GM18870 (cell line): Measurements from ENCODE around the gene KDM4C.
"Not testable (repeated sequence)": the region's sequence is repeated elsewhere in the genome, so short reads cannot be mapped to it uniquely, and the experiment has no call there.

Experiments used
- ATAC-seq: cut with Tn5 transposase; IDR thresholded peaks from one replicate; pipeline ENCODE4 v1.9.1; 2021; ENCODE audit warnings: moderate library complexity; ENCODE audit not compliant: unreplicated experiment

KDM4C gene

DNA sequence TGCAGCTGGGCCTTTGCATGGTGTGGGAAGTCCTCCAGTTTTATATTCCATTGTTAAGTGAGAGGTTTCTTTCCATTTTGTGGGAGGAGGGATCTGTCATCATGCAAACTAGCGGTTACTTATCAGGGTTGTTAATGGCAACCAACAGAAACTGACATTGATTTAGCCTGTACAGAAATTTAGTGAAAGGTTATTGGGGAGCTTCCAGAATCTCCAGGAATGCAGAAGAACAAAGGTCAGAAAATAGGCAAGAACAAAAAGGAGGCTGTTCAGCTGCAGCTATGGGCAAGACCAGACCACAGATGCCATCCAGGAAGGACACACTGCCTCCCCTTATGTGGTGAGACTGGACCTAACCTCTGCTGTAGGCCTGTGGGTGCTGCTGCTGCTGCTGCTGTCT, 395.8 kb downstream of the KDM4C start:
- ATAC-seq, result no peak

DNA sequence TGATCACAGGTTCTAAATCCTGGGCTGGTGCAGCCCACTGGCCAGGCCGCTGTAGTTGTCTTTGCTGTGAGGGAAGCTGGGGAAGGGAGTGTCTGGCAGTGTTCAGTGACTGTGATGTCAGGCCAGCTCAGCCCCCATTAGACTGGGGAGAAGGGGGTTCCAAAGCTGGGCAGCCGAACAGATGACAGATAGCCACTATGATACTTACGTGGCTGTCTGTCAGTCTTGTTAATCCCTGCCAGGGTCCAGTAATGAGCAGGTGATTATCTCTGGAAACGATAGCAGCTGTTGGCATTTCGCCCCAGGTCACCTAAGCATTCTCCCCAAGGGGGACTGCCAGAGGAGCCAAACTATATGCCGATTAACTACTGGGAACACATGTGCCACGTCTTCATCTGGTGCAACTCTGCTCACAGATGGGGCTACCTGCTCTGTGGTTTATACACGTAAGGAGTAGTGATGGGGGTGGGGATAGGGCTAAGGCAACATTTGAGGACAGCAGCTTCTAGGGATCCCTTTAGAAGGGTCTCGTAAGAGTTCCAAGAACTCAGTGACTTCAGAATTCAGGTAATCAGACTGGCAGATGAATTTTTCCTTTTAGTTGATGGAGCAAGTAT, 396.3 kb downstream of the KDM4C start:
- no peak for ATAC-seq

DNA sequence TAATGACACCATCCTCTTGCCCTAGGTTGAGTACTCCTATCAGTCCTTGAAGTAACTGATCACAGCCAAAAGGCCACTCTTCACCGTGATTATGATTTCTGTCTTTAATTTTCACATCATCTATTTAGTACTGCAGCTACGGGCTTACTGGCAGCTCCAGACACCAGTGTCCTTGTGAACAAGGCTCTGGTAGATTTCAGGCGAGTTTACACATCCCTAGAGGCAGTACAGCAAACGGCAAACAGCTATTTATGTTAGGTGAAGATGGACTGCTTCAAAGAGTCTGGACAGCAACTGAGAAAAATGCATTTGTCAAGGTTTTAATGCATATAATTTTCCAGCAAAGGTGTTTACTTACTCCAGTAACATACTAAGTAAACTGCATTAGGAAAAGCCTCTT, 396.9 kb downstream of the KDM4C start:
- ATAC-seq, result no peak

DNA sequence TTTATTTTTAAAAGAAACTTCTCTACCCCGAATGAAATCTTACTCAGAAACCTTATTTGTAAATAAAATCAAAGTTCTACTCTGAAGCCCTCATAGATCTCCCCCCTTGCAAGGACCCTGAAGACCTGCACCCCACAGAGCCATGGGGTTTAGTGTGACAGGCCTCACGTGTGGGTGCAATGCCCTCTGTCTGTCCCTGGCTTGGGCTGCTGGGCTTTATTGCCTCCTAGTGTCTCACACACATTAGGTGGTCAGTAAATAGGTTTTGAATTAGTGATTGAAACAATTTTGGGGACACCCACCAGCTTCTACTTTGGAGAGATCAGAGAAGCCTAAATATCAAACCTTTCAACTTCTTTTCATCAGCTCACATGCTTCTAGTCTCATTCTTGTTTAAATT, 403.7 kb downstream of the KDM4C start:
- no peak for ATAC-seq

DNA sequence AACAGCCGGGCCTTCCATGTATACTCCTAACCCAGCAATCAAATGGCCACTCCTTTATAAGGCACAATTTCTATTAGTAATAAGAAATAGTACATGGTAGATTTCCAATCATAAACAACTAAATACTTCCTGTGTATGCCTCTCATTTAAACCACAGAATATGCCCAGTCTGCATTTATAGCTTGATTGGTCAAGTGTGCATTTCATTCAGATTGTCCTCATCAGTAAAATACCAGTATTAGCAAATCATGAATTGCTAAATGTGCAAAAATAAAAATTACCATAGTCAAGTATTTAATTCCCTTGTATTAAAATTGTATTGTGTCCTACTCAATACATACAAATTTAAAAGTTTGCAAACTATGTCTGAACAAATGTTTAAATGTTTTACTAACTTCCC, 406.2 kb downstream of the KDM4C start:
- ATAC-seq, result no peak

DNA sequence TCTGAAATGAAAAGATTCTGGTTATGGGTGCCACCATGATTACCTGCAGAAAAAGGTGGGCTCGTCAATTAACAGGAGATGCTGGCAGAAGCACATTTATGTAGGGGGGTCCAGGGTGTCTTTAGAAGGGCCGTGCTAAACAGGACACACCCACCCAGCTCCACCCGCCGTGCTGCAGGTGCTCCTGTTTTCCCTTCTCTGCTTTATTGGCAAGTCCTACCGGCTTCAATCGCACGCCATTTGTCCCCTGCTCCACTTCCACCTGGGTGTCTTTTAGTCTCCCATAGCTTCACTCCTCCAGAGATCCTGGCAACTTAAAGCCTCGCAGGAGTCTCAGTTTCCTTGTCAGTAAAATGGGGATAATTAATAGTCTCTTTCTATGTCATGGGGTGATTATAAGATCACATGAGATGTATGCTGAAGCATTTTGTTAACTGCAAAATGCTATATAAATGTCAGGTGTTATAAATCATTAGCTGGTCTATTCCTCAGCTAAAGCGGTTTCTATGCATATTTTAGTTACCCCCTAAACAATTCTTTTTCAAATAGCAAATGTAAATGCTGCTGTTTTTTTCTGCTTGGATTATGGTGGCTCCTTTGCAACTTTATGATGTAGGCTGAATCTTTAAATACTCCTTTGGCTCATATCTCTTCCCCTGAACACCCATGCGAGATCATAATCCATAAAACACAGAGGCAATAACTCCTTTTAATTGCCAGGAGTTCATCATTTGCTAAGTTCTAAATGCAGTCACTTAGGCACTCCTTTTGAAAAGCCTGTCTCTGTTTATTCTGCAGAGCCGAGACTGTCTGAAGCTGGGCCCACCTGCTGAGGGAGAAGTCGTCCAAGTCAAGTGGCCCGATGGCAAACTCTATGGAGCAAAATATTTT, 406.9 kb downstream of the KDM4C start:
- ATAC-seq, result no peak

DNA sequence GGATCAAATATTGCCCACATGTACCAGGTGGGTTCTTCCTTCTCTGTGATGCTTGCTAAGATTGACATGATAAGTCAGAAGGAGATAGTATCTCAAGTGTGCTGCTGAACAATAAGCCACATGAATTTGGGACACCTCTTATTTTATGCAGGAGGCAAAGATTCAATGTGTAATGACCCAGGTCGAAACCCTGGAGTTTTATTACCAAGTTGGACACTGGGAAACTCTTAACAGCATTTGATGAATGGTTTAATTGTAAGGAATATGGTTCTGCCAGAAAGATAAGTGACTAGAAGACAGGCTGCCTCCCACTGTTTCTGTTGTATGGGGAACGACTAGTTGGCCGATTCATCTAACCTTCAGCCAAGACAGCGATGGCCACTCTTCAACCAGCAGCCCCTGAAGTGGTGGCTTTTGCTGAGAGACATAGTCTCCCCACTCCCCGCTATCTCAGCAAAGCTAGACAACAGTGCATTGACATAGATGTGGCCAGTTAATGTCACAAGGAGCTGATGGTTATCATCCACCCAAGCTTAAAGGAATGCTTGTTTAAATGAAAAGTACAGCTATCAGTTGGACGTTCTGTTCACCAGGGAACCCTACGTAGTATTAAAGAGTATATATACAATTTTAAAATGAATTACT, 407.7 kb downstream of the KDM4C start:
- no peak for ATAC-seq

DNA sequence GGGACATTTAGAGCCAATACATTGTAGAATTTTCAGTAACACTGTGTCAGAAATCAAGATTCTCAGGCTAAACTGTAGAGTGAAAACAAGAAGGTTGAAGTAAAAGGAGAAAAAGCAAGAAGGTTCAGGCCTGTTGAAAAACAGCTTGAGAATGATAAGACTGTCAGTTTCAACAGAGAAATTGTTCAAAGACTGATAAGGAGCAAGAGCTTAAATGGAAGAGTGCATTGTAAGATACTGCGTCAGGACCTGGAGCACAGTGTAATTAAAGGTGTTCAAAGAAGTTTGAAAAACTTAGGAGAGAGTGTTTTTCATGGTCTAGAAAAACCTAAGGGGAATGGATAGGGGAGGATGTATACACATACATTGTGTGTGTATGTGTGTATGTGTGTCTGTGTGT, 408.3 kb downstream of the KDM4C start:
- ATAC-seq, result no peak

DNA sequence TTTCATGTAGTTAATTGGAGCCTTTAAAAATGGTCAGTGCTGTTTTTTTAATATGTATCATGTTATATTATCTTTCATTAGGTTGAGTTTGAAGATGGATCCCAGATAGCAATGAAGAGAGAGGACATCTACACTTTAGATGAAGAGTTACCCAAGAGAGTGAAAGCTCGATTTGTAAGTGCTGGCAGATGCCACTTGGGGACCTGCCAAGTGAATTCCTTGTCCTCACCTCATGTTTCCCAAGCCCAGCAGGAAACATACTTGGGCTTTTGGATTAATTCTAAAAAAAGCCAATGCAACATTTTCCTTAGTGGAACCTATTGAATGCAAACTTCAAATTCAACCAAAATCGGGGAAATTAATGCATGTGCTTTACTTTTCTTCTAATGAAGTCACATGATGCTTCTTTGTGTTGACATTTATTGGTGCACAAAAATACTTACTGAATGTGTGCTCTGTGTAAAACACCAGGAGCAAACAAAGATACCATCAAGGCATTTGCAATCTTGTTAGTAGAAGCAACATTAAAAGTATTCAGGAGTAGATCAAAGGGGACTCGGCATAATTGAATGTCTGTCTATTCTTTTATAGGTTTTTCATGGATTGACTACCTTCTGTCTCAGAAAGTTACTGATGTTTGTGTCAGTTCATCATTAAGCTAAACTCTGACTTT, 412.1 kb downstream of the KDM4C start:
- no peak for ATAC-seq

DNA sequence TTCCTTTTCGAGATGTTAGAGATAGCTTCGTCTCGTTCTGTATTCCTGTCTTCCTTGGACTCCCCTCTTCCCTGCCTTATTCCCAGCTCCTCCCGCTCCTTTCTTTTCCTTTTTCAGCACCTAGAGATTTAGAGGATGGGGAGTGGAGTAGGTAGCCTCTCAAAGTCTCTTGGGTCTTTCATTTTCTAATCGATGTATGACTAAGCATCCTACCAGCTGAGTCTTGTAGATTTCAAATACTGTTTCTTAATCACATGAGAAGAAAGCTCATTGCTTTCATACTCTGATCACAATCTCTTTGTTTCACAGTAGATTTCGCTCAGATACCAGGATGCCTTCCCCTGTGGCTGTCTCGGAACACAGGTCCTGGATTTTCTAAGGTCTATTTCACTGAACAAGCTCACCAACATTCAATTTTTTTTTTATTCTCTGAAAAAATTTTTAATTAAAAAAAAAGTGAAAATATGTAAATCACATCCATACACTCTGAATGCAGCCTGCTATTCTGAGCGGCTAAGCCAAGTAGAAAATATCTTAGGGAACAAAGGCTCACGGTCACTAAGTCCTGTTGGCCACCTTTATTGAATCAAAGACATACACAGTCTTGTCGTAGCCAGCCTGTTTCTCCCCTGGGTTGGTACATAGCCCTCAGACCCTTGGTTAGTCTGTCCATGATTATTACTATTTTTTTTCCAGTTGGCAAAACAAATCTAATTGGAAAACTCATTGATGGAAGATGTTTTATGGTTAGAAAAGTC, 413.8 kb downstream of the KDM4C start:
- no peak for ATAC-seq

DNA sequence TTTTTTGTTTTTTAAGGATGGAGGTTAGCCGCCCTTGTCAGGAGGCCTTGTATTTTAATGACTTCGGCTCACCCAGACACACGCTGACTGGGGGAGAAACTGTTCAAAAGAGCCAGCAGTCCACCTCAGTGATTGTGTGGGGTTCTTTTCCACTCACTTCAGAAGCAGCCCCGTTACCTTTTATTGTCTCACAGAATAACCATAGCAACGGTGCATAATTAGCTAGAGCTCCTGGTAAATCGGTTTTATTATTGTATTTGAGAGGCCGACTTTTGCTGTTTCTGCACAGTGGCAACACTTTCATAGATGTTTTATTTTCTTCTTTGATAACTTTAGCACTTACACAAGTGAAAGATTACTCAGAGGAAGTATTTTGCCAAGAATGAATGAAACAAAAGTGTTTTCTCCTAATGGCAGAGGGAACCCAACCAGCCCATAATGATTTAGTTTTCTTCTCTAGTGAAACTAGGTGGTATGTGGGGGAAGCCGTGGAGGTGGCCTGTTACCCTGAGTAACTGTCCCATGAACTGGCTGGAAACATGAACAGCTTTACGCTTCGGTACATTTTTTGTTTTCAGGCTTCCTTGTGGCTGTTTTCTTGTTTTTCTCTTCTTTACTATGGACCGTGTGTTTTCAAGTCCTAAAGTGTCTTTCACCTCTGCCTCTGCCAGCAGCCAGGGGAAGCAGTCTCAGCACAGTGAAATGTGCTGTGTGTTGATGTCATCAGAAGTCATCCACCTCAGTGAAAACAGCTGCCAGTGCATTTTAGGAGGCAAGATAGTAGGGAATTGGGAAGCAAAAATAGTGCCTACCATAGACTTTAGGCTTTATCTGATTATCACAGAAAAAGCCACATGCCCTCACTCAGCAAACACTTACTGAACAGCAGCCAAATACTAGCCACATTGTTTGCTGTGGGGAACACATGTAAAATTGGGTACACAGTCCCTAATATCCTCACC, 414.7 kb downstream of the KDM4C start:
- ATAC-seq, result no peak

DNA sequence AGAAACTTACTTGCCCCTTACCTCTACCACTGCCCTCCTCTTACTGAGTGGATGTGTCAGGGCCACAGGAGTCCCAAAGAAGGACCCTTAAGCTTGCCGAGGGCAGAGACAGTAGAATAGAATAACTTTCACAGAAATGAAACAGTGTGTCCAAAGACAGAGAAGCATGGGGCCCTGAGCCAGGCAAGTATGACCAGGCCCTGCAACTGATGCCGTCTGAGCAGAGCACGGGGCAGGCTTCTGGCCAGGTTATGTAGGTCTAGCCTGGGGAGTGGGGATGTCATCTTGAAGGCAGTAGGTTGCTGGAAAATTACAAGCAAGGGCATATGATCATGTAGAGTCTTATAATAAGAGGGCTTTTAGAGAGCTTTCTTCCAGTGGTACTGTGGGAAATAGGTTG, 415.4 kb downstream of the KDM4C start:
- no peak for ATAC-seq

DNA sequence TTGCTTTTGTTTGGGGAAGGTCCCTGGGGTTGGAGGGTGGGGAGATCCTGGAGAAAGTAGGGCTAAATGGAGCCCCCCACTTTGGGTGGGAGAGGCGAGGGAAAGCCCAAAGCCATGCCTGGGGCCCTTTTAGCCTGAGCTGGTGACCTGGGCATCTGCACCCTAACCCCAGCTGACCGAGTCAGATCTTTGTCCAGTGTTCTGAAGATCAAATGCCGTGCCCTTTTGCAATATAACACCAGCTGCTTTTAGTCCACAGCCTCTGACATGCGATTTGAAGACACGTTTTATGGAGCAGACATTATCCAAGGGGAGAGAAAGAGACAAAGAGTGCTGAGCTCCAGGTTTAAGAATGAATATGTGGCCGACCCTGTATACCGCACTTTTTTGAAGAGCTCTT, 416.5 kb downstream of the KDM4C start:
- ATAC-seq, result no peak

DNA sequence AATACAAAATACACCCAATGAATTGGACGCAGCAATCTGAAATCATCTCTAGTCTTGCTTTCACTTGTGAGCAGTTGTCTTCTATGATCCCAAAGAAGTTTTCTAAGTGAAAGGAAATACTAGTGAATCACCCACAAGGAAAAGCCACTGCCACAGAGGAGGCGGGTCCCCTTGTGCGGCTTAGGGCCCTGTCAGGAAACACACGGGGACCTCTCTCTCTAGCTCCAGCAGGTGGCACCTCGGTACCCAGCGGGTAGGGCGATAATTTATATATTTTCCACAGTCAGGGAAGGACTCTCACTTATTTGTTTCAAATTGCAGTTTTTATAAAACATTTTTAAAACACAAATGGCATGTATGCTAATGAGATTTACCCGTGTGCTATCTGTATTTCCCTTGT, 417.1 kb downstream of the KDM4C start:
- no peak for ATAC-seq

DNA sequence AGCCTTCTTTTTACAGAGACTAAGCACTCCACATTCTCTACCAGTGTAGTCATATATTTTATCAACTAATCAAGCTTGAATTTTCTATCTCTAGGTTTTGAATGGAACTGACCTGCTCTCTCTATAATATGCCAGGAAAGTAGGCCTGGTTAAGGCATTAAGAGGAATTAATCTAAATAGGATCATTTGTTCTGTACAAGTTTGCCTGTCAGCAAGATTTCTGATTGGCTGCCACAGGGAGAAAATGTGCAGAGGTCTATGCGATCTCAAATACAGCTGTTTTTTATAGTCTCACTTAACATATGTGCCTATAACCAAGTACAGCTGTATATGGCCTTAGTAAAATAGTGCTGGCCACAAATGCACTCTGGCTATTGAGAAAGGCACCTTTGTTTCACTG, 418.8 kb downstream of the KDM4C start:
- no peak for ATAC-seq

DNA sequence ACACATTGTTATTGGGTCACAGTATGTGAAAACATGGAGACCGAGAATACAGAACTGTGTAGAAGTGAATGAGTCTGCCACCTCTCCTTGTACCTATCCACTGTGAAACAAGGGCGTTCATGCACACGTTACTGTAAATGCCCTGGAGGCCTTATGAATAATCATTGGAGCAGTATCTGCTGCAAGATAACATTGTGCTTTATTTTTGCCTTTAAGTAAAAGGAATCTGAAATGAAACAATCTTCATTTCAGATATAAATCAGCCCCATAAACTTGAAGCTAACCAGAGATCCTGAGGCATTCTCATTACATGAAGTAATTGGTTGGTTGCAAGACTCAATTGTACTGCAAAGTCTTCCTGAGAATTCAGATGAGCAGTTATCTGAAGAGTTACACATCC, 419.6 kb downstream of the KDM4C start:
- ATAC-seq, result no peak

DNA sequence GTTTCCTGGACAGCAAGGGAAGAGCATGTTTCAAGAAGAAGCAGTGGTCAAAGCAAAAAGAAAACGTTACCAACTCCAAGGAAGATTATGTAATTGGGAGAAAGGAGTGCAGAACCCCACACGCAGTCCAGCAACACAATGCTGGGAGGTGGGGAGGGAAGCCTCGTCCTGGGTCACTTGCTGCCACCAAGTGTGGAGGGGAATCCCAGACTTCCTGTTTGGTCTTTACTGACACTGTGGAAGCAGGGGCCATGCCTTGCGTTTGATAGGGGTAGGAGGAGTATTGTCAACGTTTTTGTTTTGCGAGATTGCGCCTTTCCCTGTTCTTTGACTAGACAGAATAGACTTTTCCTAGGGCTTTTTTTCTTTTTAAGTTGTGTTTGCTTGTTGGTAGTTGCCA, 421.0 kb downstream of the KDM4C start:
- ATAC-seq, result no peak

DNA sequence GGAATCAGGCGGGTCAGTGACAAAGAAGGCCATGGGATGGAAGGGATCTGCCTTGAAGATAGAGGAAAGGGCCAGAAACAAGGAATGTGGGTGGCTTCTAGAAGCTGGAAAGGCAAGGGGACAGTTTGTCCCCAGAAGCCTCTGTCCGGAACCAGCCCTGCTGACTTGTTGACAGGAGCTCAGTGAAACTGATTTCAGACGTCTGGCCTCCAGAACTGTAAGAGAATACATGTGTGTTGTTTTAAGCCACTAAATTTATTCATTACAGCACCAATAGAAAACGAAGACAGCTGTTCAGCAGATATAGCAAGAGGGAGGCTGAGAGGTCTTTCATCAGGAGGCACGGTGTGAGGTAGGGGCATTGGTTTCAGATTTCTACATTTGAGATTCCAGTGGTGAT, 422.5 kb downstream of the KDM4C start:
- ATAC-seq, result no peak

DNA sequence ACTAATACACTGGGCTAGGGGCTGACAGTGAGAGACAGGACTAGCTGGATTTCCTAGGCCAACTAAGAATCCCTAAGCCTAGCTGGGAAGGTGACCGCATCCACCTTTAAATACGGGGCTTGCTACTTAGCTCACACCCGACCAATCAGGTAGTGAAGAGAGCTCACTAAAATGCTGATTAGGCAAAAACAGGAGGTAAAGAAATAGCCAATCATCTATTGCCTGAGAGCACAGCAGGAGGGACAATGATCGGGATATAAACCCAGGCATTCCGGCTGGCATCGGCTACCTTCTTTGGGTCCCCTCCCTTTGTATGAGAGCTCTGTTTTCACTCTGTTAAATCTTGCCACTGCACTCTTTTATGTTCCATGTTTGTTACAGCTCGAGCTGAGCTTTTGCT, 425.4 kb downstream of the KDM4C start:
- ATAC-seq, result not testable (repeated sequence)

DNA sequence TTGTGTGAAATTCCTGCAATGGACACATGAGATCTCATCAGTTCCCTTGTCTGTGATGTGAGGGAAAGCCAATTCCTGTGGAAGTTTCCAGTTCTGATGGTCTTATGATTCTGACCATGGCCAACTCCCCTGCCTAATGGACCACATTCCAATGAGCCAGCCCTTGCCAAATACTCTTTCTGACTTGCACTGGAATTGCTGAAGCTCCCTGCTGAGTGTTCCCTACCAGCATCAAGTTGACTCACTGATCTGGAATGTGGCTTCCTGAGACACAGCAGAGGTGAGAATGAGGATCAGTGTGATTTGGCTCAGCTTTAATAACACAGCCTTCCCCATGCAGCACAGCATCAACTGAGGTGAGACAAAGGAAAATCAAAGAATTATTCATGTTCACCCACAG, 427.8 kb downstream of the KDM4C start:
- ATAC-seq, result no peak
